CD4-positive, alpha-beta T cell treated with Interleukin-1 beta for 1 hour (primary cell): ENCODE results near the gene MYF6.
"Not testable (repeated sequence)": the region's sequence is repeated elsewhere in the genome, so short reads cannot be mapped to it uniquely, and the experiment has no call there.

Experiments used
- DNase-seq, 2 donors: peaks; one replicate each; pipeline ENCODE4 v3.0.0-alpha.2; 2020 to 2022

The MYF6 gene

DNA sequence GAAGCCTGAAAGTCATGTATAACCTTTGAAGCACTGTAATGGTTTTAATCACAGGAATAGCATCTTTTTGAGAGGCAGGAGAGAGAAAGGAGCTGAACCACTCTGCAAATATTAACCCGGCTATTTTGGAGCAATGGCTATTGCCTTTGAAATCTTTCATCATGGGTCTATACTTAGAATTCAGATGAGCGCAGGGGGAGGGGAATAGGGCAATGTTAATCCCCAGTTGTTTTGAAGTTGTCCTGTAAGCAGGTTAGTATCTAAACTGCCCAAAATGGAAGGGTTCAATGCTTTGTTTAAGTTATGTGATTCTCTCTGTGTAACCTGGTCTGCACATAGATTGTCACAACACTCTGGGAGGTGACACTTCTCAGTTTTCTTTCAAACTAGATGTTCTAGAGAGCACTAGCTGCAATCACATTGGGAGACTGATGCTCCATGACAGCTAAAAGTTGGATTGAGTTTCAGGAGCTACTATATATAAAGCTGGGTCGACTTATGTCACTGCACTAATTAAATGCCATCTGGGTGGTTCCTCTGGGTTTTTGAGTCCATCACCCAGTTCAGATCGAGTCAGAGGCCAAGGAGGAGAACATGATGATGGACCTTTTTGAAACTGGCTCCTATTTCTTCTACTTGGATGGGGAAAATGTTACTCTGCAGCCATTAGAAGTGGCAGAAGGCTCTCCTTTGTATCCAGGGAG, at the start of gene MYF6:
TSS of gene MYF6 (plus strand) at position 509 of the 704 bp plus-strand sequence. CDS start at position 595, 86 bp downstream.
- no peak for DNase-seq

DNA sequence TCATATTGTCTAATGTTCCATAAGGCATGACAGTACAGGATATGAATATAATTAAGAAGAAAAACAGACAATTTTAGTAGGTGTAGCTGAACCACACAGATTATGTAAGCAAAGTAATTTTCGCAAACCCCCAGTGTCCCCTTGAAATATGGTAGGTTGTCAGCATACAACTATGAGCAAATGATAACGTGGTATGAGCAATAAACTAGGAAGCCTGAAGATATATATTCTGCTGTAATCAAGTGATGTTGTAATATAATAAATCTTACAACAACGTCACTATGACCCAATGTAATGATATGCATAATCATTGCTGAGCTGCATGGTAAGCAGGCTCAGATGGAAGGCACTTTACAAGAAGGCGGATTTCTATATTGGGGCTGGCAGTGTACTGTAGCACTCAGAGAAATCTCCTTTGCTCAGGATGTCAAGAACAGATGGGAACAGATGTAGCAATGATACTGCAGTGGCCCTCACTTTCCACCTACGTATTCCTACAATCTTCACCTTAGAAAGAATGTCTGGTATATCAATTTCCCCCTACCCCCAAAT, 47.8 kb upstream of the MYF6 start:
- no peak for DNase-seq

DNA sequence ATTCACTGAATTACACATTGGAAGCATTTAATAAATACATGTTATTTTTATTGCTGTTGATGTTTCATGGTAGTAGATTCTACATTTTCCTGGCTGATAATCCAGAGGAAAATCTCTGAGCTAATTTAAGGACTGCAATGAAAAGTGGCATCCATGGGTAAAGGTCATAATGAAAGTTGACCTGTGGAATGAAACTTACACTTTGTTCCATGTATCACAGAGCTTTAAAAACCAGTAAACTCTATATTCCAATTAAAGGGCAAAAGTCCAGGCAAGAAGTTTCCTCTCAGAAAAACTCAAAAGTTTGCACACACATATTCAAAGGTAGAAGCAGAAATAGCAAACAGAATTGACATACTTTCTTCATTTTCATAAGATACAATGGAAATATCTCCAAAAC, 44.8 kb upstream of the MYF6 start:
- DNase-seq: no peak

DNA sequence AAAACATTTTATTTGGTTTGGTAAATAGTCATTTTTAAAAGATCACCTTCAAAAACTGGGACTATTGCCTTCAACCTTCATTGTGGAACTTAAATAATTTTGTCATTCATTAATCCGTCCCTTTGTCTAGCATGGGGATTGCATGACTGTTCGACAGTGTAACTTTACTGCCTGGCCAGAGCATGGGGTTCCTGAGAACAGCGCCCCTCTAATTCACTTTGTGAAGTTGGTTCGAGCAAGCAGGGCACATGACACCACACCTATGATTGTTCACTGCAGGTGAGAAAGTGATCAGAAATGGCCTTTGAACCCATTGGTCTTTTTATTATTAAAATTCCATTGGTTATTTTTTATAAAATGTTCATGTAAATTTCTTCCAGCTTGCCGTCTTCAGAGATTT, 37.2 kb upstream of the MYF6 start:
- DNase-seq: no peak

DNA sequence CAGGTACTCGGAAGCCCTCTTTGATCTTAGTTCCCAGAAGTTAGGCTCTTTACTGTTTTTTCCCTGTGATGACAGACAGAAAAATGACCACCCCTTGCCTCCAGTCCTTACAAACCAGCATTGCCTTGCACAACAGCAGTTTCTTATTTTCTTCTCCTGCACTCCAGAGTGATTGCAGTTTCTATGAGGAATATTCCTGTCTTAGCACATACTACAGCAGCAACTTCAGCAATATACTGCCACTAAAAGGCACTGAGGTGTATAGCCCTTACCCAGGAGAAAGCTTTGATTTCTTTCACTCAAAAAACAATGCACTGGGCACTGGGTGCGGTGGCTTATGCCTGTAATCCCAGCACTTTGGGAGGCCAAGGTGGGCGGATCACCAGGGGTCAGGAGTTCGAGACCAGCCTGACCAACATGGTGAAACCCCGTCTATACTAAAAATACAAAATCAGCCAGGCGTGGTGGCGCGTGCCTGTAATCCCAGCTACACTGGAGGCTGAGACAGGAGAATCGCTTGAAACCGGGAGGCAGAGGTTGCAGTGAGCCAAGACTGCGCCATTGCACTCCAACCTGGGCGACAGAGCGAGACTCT, 31.3 kb upstream of the MYF6 start:
- not testable (repeated sequence) for DNase-seq

DNA sequence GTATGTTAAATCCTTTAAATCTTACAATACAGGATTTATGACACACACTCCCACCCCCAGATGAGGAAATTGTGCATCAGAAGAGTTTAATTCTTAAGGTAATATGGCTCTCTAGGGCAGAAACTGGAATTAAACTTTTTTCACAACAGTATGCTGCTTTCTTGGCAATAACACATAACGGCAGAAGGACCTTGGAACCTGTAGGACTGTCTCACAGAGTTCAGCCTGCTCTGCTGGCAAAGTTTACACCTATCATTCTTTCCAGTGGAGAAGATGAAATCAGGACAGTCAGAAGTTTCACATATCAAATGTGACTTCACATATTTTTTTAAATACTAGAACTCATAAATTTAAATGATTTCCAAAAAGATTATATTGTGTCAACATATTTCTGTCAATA, 30.6 kb upstream of the MYF6 start:
- no peak for DNase-seq

DNA sequence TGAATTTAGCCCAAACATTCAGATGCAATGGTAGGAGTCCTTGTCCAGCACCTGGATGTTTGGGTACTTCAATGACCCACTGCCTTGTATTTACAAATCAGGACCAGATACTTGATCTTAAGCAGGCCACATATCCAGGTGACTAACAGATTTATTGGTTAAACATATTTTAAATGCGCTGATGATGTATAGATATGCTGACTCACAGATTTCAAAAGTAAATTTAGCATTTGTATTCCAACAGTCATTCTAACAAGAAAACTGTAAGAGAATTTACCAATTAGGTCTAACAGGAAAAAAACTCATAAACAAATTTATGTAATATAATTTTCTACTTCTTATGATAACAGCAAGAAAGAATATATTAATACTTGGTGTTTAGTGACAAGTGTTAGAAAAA, 29.4 kb upstream of the MYF6 start:
- no peak for DNase-seq

DNA sequence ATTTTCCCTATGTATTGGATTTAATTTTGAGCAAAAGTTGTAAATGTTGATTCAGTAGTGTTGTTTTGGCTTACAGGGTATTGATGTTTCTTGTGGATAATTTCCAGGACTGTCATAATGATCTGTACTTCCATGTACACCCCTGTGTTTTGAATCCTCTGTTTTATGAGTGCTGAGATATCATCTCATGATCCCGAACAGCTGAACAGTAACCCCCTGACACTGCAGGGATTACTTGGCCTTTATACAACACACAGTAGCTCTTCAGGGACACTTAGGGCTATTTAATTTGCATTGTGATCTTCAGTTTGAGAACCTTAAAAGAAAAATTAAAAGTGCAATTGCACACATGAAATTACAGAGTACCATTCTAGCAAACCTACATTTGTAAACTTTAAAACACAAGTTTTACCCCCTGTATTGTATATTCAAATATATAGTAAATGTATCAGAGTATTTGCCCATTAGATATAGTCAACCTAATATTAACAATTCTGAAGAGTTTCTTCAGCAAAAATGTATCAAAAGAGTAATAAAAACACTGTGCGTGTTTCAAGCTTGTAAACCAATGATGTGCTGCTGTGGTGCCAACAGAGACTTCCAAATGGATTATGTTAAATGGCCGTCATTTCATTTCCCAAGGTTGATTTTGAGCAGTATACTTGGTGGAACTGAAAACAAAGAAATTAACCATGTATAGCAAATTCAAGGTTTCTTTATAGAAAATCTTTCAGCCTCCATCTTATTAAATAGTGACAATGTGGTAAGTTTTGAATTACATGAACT, 27.9 kb upstream of the MYF6 start:
- DNase-seq: no peak

DNA sequence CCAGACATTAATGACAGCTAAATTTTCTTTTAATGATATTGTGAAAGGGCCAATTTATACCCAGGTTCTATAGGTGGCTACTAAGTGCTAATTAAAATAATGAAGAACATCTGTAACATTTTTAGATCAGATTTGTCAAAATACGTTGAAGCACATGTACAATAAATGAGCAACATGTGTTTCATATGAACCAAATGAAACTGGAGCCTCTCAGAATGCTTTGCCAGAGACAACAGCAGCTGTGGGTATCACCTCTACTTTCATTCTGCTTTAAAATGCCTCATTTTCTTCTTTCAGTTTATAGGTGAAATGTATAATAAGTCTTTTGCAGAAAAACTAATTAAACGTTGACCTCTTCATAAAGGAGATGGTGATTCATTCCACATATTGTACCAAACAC, 26.1 kb upstream of the MYF6 start:
- no peak for DNase-seq

DNA sequence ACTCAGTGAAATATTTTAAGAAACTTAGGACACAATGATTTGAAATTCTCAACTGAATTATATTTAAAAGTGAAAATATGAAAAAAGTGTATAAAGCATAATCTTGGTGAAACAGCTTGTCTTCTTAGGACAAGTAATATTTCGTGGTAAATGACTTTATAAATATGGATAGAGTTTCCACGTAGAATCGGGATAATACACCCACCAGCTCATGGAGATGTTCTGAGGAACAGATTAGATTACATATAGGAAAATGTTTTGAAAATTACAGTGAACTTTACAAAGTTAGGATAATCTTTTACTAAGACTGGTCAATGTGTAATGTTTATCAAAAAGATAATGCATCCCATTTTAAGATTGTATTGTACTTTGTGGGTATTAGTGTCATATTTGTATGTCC, 25.6 kb upstream of the MYF6 start:
- no peak for DNase-seq

DNA sequence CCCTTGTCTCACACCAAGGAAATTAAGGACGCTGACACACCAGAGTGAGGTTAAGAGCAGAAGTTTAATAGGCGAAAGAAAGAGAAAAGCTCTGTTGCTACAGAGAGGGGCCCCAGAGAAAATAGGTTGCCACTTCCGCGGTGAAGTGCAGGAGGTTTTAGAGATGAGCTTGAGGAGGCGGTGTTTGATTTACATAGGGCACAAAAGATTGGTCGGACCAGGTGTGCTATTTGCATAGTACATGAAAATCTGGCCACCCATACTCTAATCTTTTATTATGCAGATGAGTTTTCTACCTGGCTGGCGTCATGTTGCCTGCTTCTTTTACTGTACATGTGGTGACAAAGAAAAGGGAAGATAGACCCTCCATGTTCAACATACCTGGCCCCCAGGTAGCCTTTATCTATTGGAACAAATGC, 23.3 kb upstream of the MYF6 start:
- no peak for DNase-seq

DNA sequence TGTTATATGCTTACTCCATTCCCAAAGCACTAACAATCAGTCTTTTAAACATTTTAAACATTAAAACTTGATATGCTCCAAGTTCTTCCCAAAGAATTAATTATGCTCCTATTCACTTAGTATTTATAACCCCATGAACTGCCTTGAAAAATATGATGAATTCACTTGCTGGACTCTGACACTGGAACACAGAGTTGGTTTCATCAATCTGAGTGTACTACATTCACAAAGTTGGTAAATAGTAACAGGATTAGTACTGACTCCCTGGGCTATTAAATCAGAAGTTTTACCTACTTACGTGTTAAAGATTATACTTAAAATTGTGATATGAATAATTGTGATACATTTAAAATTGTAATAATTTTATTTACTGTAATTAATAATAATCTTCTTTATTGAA, 17.3 kb upstream of the MYF6 start:
- DNase-seq: no peak

DNA sequence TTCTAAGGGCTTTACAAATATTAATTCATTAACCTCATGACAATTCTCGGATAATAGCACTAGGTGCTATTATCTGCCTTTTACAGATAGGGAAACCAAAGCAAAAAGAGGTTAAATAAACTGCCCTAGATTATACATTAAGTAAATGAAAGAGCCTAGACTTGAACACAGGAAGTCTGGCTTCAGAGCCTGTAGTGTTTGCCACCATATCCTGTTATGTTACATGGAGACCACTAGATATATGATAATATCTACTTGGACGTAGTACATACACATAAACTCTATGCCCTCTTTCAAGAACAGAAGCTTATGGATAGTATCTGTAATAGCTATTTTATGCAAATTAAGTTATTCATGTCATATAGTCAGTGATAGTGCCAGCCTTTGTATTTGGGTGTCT, 16.9 kb upstream of the MYF6 start:
- no peak for DNase-seq

DNA sequence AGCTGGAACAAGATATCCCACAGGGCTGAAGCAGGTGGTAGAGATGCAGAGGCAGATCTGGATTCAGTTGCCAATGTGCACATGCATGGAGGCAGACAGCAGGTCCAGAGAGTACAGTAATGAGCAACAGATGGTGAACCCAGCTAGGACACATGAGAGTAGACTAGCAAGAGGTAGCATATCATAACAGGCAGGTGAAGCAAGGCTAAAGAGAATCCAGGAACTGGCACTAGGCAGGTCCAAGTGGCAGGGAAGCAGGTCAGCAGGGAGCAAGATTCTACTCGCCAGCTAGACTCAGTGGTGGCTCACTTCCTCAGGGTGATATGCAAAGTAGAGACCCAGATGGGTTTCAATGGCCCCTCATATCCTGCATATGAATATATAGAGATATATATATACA, 15.3 kb upstream of the MYF6 start:
- no peak for DNase-seq

DNA sequence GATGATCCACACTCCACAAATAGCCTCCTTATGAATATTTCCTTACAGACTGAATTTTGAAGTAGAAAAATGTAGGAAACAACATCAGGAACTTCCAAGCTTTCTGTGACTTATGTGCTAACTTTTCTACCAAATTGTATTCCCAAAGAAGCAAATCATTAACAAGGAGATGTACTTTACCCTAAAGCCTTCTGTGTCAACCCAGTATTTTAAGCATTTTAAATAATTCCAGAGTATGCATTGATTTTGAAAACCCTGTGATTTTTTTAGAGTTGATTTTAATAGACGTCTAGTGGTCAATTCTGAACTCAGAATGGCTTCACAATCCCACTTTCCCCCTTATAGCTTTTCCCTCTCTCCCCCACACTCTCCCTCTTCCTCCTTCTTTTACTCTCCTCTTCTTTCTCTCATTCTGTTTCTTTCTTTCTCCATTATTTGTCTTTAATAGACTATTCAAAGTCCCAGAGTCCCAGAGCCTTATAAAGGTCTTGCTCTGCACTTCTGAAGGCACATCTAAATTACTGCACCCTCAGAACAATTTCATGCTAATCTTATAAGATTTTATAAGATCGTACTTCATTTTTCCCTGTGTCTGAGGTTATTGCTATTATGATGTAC, 10.1 kb upstream of the MYF6 start:
- DNase-seq: no peak

DNA sequence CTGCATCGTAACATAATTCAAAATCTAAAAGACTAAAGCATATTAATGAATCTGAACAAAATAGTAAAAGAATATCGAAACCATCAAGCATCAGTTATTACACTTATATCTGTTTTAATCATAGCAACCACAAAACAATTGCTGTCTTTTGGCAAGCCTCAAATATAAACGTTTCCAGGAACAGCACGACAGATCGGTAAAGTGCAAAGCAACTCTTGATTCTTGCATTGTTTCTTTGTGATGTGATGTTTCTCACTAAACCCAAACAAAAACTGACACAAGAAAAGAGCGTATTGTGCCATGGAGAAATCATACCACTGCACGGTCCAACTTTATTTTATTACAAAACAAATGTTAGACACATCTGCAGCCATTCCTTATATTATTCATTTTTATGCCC, 9.2 kb upstream of the MYF6 start:
- DNase-seq: no peak

DNA sequence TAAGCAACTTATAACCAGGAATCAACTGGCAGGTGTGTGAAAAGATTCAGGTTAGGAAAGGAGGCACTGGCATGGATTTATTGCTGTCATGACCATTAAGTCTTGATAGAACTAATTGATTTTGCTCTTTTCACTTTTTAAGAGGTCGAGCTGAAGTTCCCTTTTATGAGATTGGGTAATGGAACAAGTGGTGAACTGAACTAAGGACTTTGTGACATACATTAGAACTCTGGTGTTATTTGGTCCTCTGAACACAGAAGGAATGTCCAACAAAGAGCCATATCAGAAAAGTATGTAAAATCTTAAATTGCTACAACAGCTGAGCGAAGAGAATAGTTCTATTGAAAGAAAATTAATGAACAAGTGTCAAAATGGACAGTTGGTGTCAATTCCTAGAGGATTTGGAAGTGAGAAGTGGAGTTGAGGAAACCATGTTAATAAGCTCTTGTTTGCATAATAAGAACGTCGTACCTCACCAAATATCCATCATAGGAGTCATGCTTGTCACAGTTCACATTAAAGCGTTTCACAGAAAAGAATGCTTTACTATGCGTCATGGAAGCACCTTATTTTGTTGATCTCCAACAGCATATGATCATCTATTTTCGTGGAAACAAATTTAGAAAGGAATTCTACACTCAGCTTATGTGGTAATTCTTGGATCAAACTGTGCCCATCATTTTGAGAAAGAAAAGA, 8.4 kb upstream of the MYF6 start:
- DNase-seq: no peak

DNA sequence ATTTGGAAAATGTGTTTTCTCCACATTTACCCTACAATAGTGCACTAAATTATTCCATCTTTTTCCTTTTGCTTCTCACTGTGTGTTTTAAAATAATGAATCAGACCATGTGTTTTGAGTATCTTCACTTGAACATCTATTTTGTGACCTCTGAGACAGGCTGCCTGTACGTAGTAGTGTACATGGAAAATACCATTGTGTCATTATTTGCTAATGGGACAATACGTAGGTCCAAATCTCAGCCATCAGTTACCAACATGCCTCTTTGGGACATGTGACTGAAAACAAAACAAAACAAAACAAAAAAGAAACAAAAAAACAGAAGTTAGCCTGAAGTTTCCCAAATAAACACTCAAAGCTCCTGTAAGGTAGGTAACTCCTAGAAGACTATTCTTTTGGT, 7.1 kb upstream of the MYF6 start:
- no peak for DNase-seq

DNA sequence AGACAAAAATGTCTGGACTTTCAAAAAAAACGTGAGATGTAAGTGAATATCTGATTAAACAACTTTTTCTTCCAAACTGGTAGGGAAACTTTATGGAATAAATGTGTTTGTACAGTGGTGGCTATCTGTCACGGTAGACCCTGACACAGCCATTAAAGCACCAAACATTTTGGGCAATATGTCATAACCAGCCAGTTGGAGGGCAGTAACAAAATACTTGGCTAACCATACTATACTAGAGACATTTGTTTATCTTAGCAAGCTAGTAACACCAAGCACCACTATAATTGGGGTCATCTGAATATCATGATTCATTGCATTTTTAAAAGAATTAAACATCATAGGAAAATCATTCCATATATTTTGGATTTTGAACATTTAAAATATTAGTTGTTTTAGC, 6.0 kb upstream of the MYF6 start:
- no peak for DNase-seq

DNA sequence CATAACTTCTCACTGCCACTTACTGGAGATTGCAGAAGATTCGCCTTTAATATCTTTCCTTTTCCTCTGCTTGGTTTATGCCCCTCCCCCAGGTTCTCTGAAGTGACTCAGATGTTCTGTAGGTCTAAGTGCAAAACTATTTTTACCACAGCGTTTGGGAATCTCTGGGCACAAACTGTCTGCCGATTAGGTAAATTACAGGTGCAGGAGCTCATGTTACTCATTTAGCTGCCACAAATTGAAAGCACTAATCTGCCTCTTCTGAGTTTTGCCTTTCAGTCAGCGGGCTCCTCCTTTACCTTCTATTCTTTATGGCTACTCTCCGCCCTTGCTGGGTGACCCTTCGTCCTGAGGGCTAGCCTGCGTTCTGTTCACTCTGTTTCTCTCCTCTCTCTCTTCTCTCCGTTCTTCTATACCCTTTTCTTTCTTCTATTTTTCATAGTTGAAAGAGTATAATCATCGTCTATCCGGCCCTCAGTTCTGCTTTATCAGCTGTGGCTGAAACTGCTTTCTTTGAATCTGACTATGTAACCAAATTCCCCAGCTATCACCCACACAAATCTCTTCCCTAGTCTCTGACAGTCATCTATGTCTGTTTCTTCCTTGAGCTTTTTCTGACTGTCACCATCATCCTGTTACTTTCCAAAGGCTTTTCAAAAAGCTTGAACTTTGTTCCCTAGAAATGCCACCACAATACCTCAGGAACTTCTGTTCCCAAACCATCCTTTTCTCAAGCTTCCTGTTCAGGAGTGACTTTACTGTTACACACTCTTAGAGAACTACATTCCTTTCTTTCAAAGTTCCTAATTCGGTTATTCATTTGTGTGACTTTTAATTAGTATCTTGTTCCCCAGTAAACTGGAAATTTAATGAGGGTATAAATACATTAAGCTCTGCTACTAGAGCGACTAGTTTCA, 4.3 kb upstream of the MYF6 start:
- no peak for DNase-seq

DNA sequence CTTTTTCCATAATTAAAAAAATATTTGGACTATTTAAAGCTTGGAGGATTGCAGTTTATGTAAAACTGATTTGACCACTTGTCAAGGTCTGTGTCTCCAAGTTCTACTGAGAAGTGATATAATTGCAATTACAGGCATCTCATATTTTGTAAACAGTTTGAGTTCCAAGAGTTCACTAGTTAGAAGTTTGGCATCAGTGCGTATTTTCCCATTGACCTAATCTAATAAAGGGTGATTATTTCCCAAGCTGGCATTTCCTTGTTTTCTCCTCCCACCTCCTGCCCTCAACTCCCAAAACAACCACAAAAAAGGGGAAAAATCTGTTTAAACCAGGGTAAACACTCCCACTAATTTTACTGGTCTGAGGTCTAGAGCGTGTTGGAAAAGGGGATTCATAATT, 3.0 kb upstream of the MYF6 start:
- no peak for DNase-seq

DNA sequence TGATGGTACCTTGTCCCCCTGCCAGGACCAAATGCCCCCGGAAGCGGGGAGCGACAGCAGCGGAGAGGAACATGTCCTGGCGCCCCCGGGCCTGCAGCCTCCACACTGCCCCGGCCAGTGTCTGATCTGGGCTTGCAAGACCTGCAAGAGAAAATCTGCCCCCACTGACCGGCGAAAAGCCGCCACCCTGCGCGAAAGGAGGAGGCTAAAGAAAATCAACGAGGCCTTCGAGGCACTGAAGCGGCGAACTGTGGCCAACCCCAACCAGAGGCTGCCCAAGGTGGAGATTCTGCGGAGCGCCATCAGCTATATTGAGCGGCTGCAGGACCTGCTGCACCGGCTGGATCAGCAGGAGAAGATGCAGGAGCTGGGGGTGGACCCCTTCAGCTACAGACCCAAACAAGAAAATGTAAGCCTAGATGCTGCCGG, 410 bp downstream of the MYF6 start:
- no peak for DNase-seq
